Endodermal cell (in vitro differentiated cells): ENCODE results near the gene SCUBE1. TPM values are rescaled to one million over a fixed set of nuclear protein-coding genes. Genes with fewer than 3 reads are reported as not detected.

ENCODE experiments used
- DNase-seq: peaks from one replicate; pipeline ENCODE4 v3.0.0-alpha.2; 2017
- H3K27ac ChIP-seq: 2 replicates; pipeline ENCODE4 v1.5.1; 2013; ENCODE audit warnings: mild to moderate bottlenecking, low read depth, low read length, moderate library complexity
- H3K27me3 ChIP-seq: 2 replicates; pipeline ENCODE4 v1.6.1; 2013; ENCODE audit warnings: mild to moderate bottlenecking, low read length, moderate library complexity; ENCODE audit not compliant: insufficient read depth, control insufficient read depth, poor library complexity, severe bottlenecking
- H3K36me3 ChIP-seq: 2 replicates; pipeline ENCODE4 v1.7.0; 2013; ENCODE audit warnings: mild to moderate bottlenecking, low read length, moderate library complexity; ENCODE audit not compliant: control insufficient read depth, insufficient read depth
- H3K4me1 ChIP-seq: one replicate; pipeline ENCODE4 v1.7.0; 2013; ENCODE audit warnings: low read length; ENCODE audit not compliant: control insufficient read depth, insufficient read depth
- H3K4me3 ChIP-seq: 2 replicates; pipeline ENCODE4 v1.5.1; 2013; ENCODE audit warnings: mild to moderate bottlenecking, low read length, moderate library complexity
- H3K9ac ChIP-seq: 2 replicates; pipeline ENCODE4 v1.6.1; 2013; ENCODE audit warnings: mild to moderate bottlenecking, low read length, moderate library complexity; ENCODE audit not compliant: poor library complexity, severe bottlenecking; ENCODE audit errors: extremely low read depth
- H3K9me3 ChIP-seq: 2 replicates; pipeline ENCODE4 v1.6.1; 2013; ENCODE audit warnings: mild to moderate bottlenecking, low read length, moderate library complexity; ENCODE audit not compliant: control insufficient read depth
- H3K27ac Mint-ChIP-seq: 2 replicates; pipeline ENCODE4 v1.8.0; 2020; ENCODE audit warnings: mixed read lengths
- H3K27me3 Mint-ChIP-seq: 2 replicates; pipeline ENCODE4 v1.8.0; 2021; ENCODE audit warnings: mild to moderate bottlenecking, mixed read lengths; ENCODE audit not compliant: insufficient read depth
- H3K36me3 Mint-ChIP-seq: 2 replicates; pipeline ENCODE4 v1.8.0; 2020; ENCODE audit warnings: low read depth, mixed read lengths
- H3K4me1 Mint-ChIP-seq: 2 replicates; pipeline ENCODE4 v1.8.0; 2020; ENCODE audit warnings: mixed read lengths
- H3K4me3 Mint-ChIP-seq: 2 replicates; pipeline ENCODE4 v1.8.0; 2020; ENCODE audit warnings: mild to moderate bottlenecking, moderate library complexity, mixed read lengths
- H3K9me3 Mint-ChIP-seq: 2 replicates; pipeline ENCODE4 v1.8.0; 2020; ENCODE audit warnings: mild to moderate bottlenecking, mixed read lengths
- CTCF ChIP-seq: fragments of 200-600 bp; sonication (generic); conservative IDR thresholded peaks from 2 replicates; pipeline ENCODE4 v1.5.0; 2021; ENCODE audit warnings: antibody characterized with exemption, mild to moderate bottlenecking
- WGBS, 2 experiments: methylation state at CpG; one replicate each; pipeline versions ENCODE4 v1.1.5 to v1.1.7; 2013; ENCODE audit warnings: missing lambda C conversion rate in 2 of 2, mixed read lengths in 1 of 2; ENCODE audit not compliant: insufficient coverage in 1 of 2, insufficient read length in 1 of 2; 5-methylcytosine and 5-hydroxymethylcytosine counted together
- total RNA-seq, 2 donors: library from RNA; stranded (reverse); fragmentation: NEBNext Ultra II Directional in 1 of 2; extraction: Animal tissue kit (Norgen Biotek cat#: 25700) in 1 of 2; gene quantifications; 2 replicates in 1 of 2; 3 replicates in 1 of 2; pipeline ENCODE4 v1.2.1, GENCODE V29; 2021

SCUBE1 gene
- total RNA-seq, 2 donors from 2014 or later = 0.13 to 0.95 TPM

DNA sequence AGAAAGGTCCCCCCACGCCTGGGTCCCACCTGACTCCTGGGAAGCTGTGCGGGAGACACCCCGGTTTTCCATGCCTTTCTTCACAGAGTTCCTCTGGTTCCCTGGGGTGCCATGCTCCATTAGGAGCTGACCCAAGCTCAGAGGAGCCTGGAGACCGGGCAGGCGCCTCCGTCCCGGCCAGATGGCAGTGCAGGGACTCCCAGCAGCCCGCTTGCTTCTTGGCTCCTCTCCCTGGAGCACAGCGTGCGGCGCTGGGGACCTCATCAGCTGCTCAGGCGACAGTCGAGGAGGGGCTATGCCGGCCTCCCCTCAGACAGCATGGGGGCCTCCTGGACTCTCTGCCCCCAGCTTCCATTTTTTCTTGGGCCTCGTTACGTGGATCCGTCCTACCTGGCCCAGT, 143.1 kb downstream of the SCUBE1 start:
- no peaks in the 10 kb centered on the region for H3K9me3 Mint-ChIP-seq

GRCh38 chr22:43199541-43199940, 143.6 kb downstream of the SCUBE1 start:
- H3K27ac ChIP-seq = no peak overlapping the region
- Mint-ChIP-seq H3K4me3 (no peak overlapping the region), H3K4me1 (peaks cover 2% of the 10 kb centered on the region), H3K27ac (no peak overlapping the region), H3K36me3 (no peaks in the 10 kb centered on the region), H3K9me3 (no peaks in the 10 kb centered on the region), H3K27me3 (peaks cover 5% of the 10 kb centered on the region)
- H3K4me3 ChIP-seq = no peak overlapping the region
- H3K9me3 ChIP-seq = no peaks in the 10 kb centered on the region
- DNase-seq = no peak
- 93 to 98% methylated on average over 5 to 11 of the region's 11 CpGs for WGBS, 2 experiments
- no peak for TF ChIP-seq CTCF
- H3K27me3 ChIP-seq = no peaks in the 10 kb centered on the region
- H3K36me3 ChIP-seq = no peaks in the 10 kb centered on the region
- no peak overlapping the region for H3K9ac ChIP-seq
- H3K4me1 ChIP-seq = no peaks in the 10 kb centered on the region

More for the DNA sequence above, 143.1 kb downstream of the SCUBE1 start:
- H3K36me3 Mint-ChIP-seq = no peaks in the 10 kb centered on the region
- H3K4me3 ChIP-seq = no peak overlapping the region
- H3K27me3 Mint-ChIP-seq = peaks cover 5% of the 10 kb centered on the region
- TF ChIP-seq CTCF = no peak
- no peak overlapping the region for H3K4me3 Mint-ChIP-seq
- no peaks in the 10 kb centered on the region for H3K4me1 ChIP-seq
- no peak overlapping the region for H3K9ac ChIP-seq
- no peaks in the 10 kb centered on the region for H3K36me3 ChIP-seq
- peaks cover 2% of the 10 kb centered on the region for H3K4me1 Mint-ChIP-seq
- H3K9me3 ChIP-seq = no peaks in the 10 kb centered on the region
- no peak overlapping the region for H3K27ac Mint-ChIP-seq
- DNase-seq = no peak
- H3K27me3 ChIP-seq = no peaks in the 10 kb centered on the region
- 95 to 99% methylated on average over 12 to 17 of the region's 17 CpGs for WGBS, 2 experiments
- H3K27ac ChIP-seq = no peak overlapping the region

GRCh38 chr22:43198936-43199335, 144.2 kb downstream of the SCUBE1 start:
- Mint-ChIP-seq H3K36me3 (no peaks in the 10 kb centered on the region), H3K4me1 (peaks cover 2% of the 10 kb centered on the region), H3K4me3 (no peak overlapping the region), H3K27me3 (peaks cover 5% of the 10 kb centered on the region), H3K27ac (no peak overlapping the region), H3K9me3 (no peaks in the 10 kb centered on the region)
- H3K4me1 ChIP-seq = no peaks in the 10 kb centered on the region
- DNase-seq = no peak
- no peak overlapping the region for H3K4me3 ChIP-seq
- no peak overlapping the region for H3K9ac ChIP-seq
- no peaks in the 10 kb centered on the region for H3K36me3 ChIP-seq
- 92 to 98% methylated on average over 8 to 9 of the region's 9 CpGs for WGBS, 2 experiments
- no peak overlapping the region for H3K27ac ChIP-seq
- H3K27me3 ChIP-seq = no peaks in the 10 kb centered on the region
- H3K9me3 ChIP-seq = no peaks in the 10 kb centered on the region
- no peak for TF ChIP-seq CTCF
